Caco-2 (cell line): ENCODE data around the gene TGFBRAP1. TPM values are rescaled to one million over a fixed set of nuclear protein-coding genes. Genes with fewer than 3 reads are reported as not detected.

ENCODE experiments used
- BruUV-seq: library from RNA; stranded (reverse); fragments of 400-500 nt; replicated peaks from 2 replicates; lab custom pipeline; 2021; lab: Mats Ljungman, UMichigan
- CTCF ChIA-PET: fragments of 300-600 bp; sonication (Branson Sonifier 250); formaldehyde crosslinking; loops from one replicate; lab custom pipeline; 2022; ENCODE audit warnings: antibody characterized with exemption; lab: Charles Lee
- POLR2A ChIA-PET: fragments of 300-600 bp; sonication (Branson Sonifier 250); formaldehyde crosslinking; loops from one replicate; lab custom pipeline; 2022; ENCODE audit warnings: antibody characterized with exemption; lab: Charles Lee
- DNase-seq, 2 experiments: peaks; one replicate each; pipeline versions ENCODE4 v3.0.0 to v3.0.0-alpha.2; 2020 to 2022
- H3K27me3 ChIP-seq: replicated peaks from 2 replicates; pipeline ENCODE4 v1.6.0; 2011; ENCODE audit warnings: low read length; ENCODE audit not compliant: control insufficient read depth, insufficient read depth
- H3K36me3 ChIP-seq: 2 replicates; pipeline ENCODE4 v1.5.1; 2011; ENCODE audit warnings: low read length; ENCODE audit not compliant: control insufficient read depth, insufficient read depth
- H3K4me1 ChIP-seq: fragments of 250-450 bp; sonication (Bioruptor Pico); 2 replicates; pipeline ENCODE4 v1.5.1; 2020; ENCODE audit warnings: mild to moderate bottlenecking
- H3K4me3 ChIP-seq: 2 replicates; pipeline ENCODE4 v1.5.1; 2011; ENCODE audit warnings: low read depth, mild to moderate bottlenecking, control low read depth, low read length
- H3K9me3 ChIP-seq: fragments of 250-450 bp; sonication (Bioruptor Pico); 2 replicates; pipeline ENCODE4 v1.5.1; 2020; ENCODE audit warnings: mild to moderate bottlenecking, moderate library complexity
- H3K27ac Mint-ChIP-seq: one replicate; pipeline ENCODE4 v1.8.0; 2022; ENCODE audit warnings: mixed read lengths; ENCODE audit not compliant: unreplicated experiment
- H3K27me3 Mint-ChIP-seq: one replicate; pipeline ENCODE4 v1.8.0; 2022; ENCODE audit warnings: mixed read lengths; ENCODE audit not compliant: insufficient read depth, unreplicated experiment
- H3K36me3 Mint-ChIP-seq: one replicate; pipeline ENCODE4 v1.8.0; 2022; ENCODE audit warnings: mild to moderate bottlenecking, mixed read lengths; ENCODE audit not compliant: insufficient read depth, unreplicated experiment
- H3K4me1 Mint-ChIP-seq: one replicate; pipeline ENCODE4 v1.8.0; 2022; ENCODE audit warnings: low read depth, mixed read lengths; ENCODE audit not compliant: unreplicated experiment
- H3K4me3 Mint-ChIP-seq: one replicate; pipeline ENCODE4 v1.8.0; 2022; ENCODE audit warnings: mild to moderate bottlenecking, moderate library complexity, mixed read lengths; ENCODE audit not compliant: unreplicated experiment
- H3K9me3 Mint-ChIP-seq: one replicate; pipeline ENCODE4 v1.8.0; 2022; ENCODE audit warnings: mixed read lengths; ENCODE audit not compliant: unreplicated experiment
- intact Hi-C: fragments of 100-400 bp; cut with micrococcal nuclease; formaldehyde crosslinking; loops from one replicate; pipeline ENCODE4 v1.10.0; 2022; ENCODE audit not compliant: unreplicated experiment
- total RNA-seq: library from RNA; stranded (reverse); gene quantifications from 2 replicates; pipeline ENCODE4 v1.2.3, GENCODE V29; 2022
- TF ChIP-seq, protein P1 (sequence below), 2 experiments: fragments of 200-600 bp in 1 of 2; IDR thresholded peaks; 1 replicate in 1 of 2; 2 replicates in 1 of 2; pipeline versions ENCODE4 v1.5.1 to v1.8.0; 2011 to 2022; ENCODE audit warnings: antibody characterized with exemption in 1 of 2, control low read depth in 1 of 2, inconsistent platforms in 1 of 2, low read depth in 1 of 2, low read length in 1 of 2, mild to moderate bottlenecking in 1 of 2, moderate library complexity in 1 of 2; ENCODE audit not compliant: insufficient read depth in 1 of 2, severe bottlenecking in 1 of 2, unreplicated experiment in 1 of 2

TGFBRAP1 gene
- total RNA-seq, 1 experiment from 2014 or later: 26.0 TPM

DNA sequence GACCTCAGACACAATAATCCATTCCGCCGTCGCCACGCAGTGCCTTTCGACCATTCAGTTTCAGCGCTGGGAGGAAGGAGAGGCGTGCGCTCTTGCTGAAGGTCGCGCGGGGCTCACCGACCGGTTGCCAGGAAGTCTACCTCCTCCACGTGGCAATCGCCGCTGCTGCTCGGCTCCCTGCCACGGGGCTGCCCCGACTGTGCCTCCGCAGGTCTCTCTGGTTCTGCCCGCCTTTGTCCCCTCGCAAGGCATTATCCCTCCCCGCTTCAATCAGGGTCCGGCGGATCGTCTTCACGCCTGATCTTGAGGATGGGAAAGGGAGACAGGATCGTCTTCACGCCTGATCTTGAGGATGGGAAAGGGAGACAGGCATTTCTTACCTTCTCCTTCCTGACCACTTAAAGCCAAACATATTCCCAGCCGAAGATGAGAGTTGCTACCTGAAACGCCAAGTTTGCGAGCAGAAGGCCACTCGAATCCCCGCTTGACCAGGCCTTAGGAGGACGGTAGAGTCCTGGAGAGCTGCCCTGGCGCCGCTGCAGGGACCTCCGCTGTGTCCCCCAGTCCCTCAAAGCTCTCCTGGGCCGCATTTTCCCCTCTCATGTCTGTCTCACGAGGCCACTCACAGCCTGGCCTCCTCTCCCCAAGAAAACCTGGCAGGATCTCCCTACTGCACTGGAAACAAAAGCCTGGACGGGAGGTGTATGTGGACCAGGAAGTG, 92.3 kb downstream of the TGFBRAP1 start:
- Histone ChIP-seq H3K9me3 (no peaks in the 10 kb centered on the region), H3K4me1 (no peaks in the 10 kb centered on the region; the same call in 1 of the 2 replicates), H3K27me3 (no peaks in the 10 kb centered on the region), H3K36me3 (no peaks in the 10 kb centered on the region), H3K4me3 (no peak overlapping the region)
- ChIA-PET POLR2A (no interaction called here), CTCF (interaction anchor here (0.7 kb wide), 2 partner anchors 65 to 91 kb away, joined by 3 to 4 read pairs; no protein-coding TSS in a partner anchor)
- BruUV-seq: no TSS peak
- TF ChIP-seq, protein P1, sequence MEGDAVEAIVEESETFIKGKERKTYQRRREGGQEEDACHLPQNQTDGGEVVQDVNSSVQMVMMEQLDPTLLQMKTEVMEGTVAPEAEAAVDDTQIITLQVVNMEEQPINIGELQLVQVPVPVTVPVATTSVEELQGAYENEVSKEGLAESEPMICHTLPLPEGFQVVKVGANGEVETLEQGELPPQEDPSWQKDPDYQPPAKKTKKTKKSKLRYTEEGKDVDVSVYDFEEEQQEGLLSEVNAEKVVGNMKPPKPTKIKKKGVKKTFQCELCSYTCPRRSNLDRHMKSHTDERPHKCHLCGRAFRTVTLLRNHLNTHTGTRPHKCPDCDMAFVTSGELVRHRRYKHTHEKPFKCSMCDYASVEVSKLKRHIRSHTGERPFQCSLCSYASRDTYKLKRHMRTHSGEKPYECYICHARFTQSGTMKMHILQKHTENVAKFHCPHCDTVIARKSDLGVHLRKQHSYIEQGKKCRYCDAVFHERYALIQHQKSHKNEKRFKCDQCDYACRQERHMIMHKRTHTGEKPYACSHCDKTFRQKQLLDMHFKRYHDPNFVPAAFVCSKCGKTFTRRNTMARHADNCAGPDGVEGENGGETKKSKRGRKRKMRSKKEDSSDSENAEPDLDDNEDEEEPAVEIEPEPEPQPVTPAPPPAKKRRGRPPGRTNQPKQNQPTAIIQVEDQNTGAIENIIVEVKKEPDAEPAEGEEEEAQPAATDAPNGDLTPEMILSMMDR (IDR thresholded peaks at IDR 0.05; ENCODE audit: insufficient read depth in 1 of 2, low read depth in 1 of 2, low read length in 1 of 2, severe bottlenecking in 1 of 2, unreplicated experiment in 1 of 2): no peak
- Mint-ChIP-seq H3K27ac (no peak overlapping the region), H3K27me3 (no peaks in the 10 kb centered on the region), H3K4me1 (no peaks in the 10 kb centered on the region), H3K9me3 (no peaks in the 10 kb centered on the region), H3K36me3 (no peaks in the 10 kb centered on the region), H3K4me3 (no peak overlapping the region)
- intact Hi-C loops: loop anchor here (5.0 kb wide), 1 partner anchor 55 kb away; no protein-coding TSS in a partner anchor
- no peak for DNase-seq

DNA sequence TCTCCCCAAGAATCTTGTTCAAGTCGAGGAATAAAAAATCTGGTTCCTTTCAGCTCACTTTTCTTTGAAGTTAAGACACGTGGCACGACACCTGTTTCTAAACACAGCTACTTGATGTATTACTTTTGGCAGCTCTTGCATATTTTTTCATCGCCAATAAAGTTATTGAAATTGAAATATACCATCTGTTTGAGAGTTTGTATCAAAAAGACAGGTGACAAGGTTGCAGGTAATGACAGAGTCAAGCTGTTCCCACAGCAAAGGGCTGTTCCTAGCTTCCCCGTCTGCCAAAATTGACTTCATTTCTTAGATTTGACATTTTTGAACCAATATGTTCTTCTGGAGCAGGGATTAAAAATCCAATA, 93.5 kb downstream of the TGFBRAP1 start:
- H3K36me3 Mint-ChIP-seq: no peaks in the 10 kb centered on the region
- no peak for DNase-seq
- ChIA-PET POLR2A (no interaction called here), CTCF (interaction anchor here (1.0 kb wide), 1 partner anchor 121 kb away, joined by 8 read pairs; no protein-coding TSS in a partner anchor)
- no peaks in the 10 kb centered on the region for H3K9me3 ChIP-seq
- no peaks in the 10 kb centered on the region for H3K9me3 Mint-ChIP-seq
- H3K36me3 ChIP-seq: no peaks in the 10 kb centered on the region
- no peaks in the 10 kb centered on the region for H3K27me3 Mint-ChIP-seq
- H3K4me1 ChIP-seq: no peaks in the 10 kb centered on the region; the same call in 1 of the 2 replicates
- H3K27ac Mint-ChIP-seq: no peak overlapping the region
- TF ChIP-seq, protein P1 (IDR thresholded peaks at IDR 0.05; ENCODE audit: insufficient read depth in 1 of 2, low read depth in 1 of 2, low read length in 1 of 2, severe bottlenecking in 1 of 2, unreplicated experiment in 1 of 2): no peak
- intact Hi-C loops: loop anchor here (5.0 kb wide), 1 partner anchor 54 kb away; no protein-coding TSS in a partner anchor
- H3K4me3 Mint-ChIP-seq: no peak overlapping the region
- BruUV-seq: no TSS peak
- H3K27me3 ChIP-seq: no peaks in the 10 kb centered on the region
- no peak overlapping the region for H3K4me3 ChIP-seq
- H3K4me1 Mint-ChIP-seq: no peaks in the 10 kb centered on the region

DNA sequence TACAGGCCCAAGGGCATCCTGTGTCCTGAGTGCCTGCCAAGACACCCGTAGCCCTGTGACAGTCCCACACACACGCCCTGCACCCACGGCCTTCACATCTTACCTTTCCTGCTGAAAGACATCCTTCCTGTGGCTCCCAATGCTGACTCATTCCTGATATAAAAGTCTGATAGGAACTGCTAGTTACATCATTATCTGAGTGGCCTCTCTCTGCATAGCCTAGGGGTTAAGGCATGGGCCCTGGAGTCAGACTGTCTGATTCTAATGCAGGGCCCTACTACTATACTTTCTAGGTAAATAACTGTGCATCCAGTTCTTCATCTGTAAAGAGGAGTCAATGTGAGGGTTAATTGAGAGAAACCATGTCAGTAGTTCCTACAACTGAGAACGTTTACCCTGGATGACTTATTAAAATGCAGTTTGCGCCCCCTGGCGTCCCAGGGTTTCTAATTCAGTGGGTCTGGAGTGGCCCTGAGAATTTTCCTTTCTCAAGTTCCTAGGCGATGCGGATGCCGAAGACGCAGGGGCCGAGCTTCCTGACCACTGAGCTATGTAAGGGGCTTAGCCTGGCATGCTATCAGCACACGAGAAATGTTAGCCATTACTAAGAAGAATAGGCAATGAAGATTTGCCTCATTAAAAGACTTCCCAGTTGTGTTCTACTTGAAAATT, 94.0 kb downstream of the TGFBRAP1 start:
- ChIA-PET CTCF (interaction anchor here (1.0 kb wide), 2 partner anchors 121 kb away, joined by 3 to 8 read pairs; no protein-coding TSS in a partner anchor), POLR2A (no interaction called here)
- H3K9me3 ChIP-seq: no peaks in the 10 kb centered on the region
- H3K4me3 ChIP-seq: no peak overlapping the region
- H3K36me3 ChIP-seq: no peaks in the 10 kb centered on the region
- DNase-seq: peak; percentile 80 to 82
- Mint-ChIP-seq H3K36me3 (no peaks in the 10 kb centered on the region), H3K27me3 (no peaks in the 10 kb centered on the region), H3K9me3 (no peaks in the 10 kb centered on the region), H3K4me1 (no peaks in the 10 kb centered on the region), H3K4me3 (no peak overlapping the region), H3K27ac (no peak overlapping the region)
- TF ChIP-seq, protein P1 (IDR thresholded peaks at IDR 0.05; ENCODE audit: insufficient read depth in 1 of 2, low read depth in 1 of 2, low read length in 1 of 2, severe bottlenecking in 1 of 2, unreplicated experiment in 1 of 2): peak; percentile 81 to 86
- BruUV-seq: no TSS peak
- H3K4me1 ChIP-seq: no peaks in the 10 kb centered on the region; the same call in 1 of the 2 replicates
- intact Hi-C loops: loop anchor here (1.0 to 5.0 kb wide), 2 partner anchors 53 to 121 kb away; no protein-coding TSS in a partner anchor
- H3K27me3 ChIP-seq: no peaks in the 10 kb centered on the region
